Measurements from ENCODE around the gene PCDHGC3. TPM values are rescaled to one million over a fixed set of nuclear protein-coding genes. Genes with fewer than 3 reads are reported as not detected.
A peak's percentile ranks its signal among the peaks of the same experiment; 100 is the strongest.

PCDHGC3 gene
- polyA plus RNA-seq, 2 of the 4 experiments (the other 2 are of a cell fraction) = 1.9 to 5.2 TPM

GRCh38 chr5:141475625-141476131 lies at the start of gene PCDHGC3 (continued):
- TF ChIP-seq GATA3 (IDR thresholded peaks at IDR 0.05; ENCODE audit: borderline replicate concordance) (no peak), E2F6 (IDR thresholded peaks at IDR 0.05; ENCODE audit: borderline replicate concordance, low read depth) (peak; percentile 75), EHMT2 (IDR thresholded peaks at IDR 0.05; ENCODE audit: low read depth) (no peak), TFCP2L1 (CRISPR knock-in tag; IDR thresholded peaks at IDR 0.05) (no peak), HOXB13 (CRISPR knock-in tag; IDR thresholded peaks at IDR 0.05; ENCODE audit: low read depth) (no peak), FOXS1 (CRISPR knock-in tag; IDR thresholded peaks at IDR 0.05) (no peak), HOXA7 (CRISPR knock-in tag; IDR thresholded peaks at IDR 0.05) (no peak), NR3C1 (IDR thresholded peaks at IDR 0.05) (no peak), POLR2A (IDR thresholded peaks at IDR 0.05; ENCODE audit: low read length) (peak; percentile 17; the same call in 1 of the 2 replicates), HES2 (IDR thresholded peaks at IDR 0.05) (no peak), MAFK (IDR thresholded peaks at IDR 0.05; ENCODE audit: partially characterized antibody) (no peak)

- Histone ChIP-seq H3K27ac (no peak overlapping the region), H3K4me3 (no peak overlapping the region), H3K9me3 (peaks cover 75% of the 10 kb centered on the region), H3K4me2 (no peak overlapping the region), H3K4me1 (no peaks in the 10 kb centered on the region)
- DNase-seq (ENCODE audit: low read depth in 1 of 2, low spot score in 1 of 2) = no peak
- TF ChIP-seq POLR2AphosphoS2 (conservative IDR thresholded peaks at IDR 0.05; ENCODE audit: low read length) = no peak
- no peak for TF ChIP-seq MAFK (IDR thresholded peaks at IDR 0.05; ENCODE audit: partially characterized antibody)
- no peak for TF ChIP-seq HES2 (IDR thresholded peaks at IDR 0.05)
- TF ChIP-seq ZNF302 (CRISPR knock-in tag; IDR thresholded peaks at IDR 0.05) = no peak
- no peak for TF ChIP-seq RFX5 (IDR thresholded peaks at IDR 0.05)
- TF ChIP-seq ZSCAN20 (CRISPR knock-in tag; IDR thresholded peaks at IDR 0.05) = no peak
- no peak for TF ChIP-seq CBX8 (IDR thresholded peaks at IDR 0.05)
- no peak for TF ChIP-seq KDM5A (IDR thresholded peaks at IDR 0.05)
- TF ChIP-seq NR3C1 (IDR thresholded peaks at IDR 0.05) = no peak
- TF ChIP-seq BHLHE40 (IDR thresholded peaks at IDR 0.05; ENCODE audit: low read depth, low read length) = no peak
- TF ChIP-seq USF2 (IDR thresholded peaks at IDR 0.05) = no peak
- no peak for TF ChIP-seq REST (IDR thresholded peaks at IDR 0.05)
- no peak for TF ChIP-seq GATA3 (IDR thresholded peaks at IDR 0.05; ENCODE audit: borderline replicate concordance)
- TF ChIP-seq JUNB (IDR thresholded peaks at IDR 0.05) = no peak
- no peak for ATAC-seq
- CTCF ChIA-PET = interaction anchor here (0.6 to 1.6 kb wide), 3 partner anchors 58 to 131 kb away, joined by 3 read pairs; partner anchors contain the start of gene PCDHGB3
- POLR2A ChIA-PET = no interaction called here
- 83% methylated on average over 41 of the region's 53 CpGs for WGBS (ENCODE audit: missing lambda C conversion rate)
- FAIRE-seq = no peak
Measured at GRCh38 chr5:141427783-141428426, 47.9 kb upstream of the PCDHGC3 start.

Data from A549 (cell line).